Measurements from ENCODE around the gene BCAM. TPM values are rescaled to one million over a fixed set of nuclear protein-coding genes. Genes with fewer than 3 reads are reported as not detected.

BCAM gene
- total RNA-seq, 1 experiment from 2014 or later = 146 TPM

DNA sequence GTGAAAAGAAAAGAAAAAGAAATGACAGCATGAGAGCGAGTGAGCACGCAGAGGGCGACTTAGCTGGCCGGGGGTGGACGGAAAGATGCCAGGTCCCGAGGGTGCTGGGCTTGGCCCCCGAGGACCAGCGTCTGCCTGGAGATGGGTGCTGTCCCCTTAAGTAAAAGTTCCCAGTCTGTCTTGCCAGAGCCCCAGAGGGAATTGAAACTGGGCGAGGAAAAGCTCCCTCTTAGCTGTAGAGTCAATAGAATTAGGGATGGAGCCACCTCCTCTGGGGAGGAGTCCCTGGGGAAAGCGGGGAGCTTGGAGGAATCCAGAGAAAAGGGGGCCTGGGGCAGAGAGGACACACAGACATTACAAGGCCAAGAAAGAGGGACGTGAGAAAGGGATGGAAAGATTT lies 13.3 kb downstream of the BCAM start:
- Histone ChIP-seq H3K4me2 (no peak overlapping the region), H3K27me3 (ENCODE audit: insufficient read depth, low read depth) (no peaks in the 10 kb centered on the region; the same call in 1 of the 2 replicates)
- CTCF ChIA-PET = interaction anchor here (0.6 kb wide), 1 partner anchor 9 kb away, joined by 3 read pairs; no protein-coding TSS in a partner anchor

DNA sequence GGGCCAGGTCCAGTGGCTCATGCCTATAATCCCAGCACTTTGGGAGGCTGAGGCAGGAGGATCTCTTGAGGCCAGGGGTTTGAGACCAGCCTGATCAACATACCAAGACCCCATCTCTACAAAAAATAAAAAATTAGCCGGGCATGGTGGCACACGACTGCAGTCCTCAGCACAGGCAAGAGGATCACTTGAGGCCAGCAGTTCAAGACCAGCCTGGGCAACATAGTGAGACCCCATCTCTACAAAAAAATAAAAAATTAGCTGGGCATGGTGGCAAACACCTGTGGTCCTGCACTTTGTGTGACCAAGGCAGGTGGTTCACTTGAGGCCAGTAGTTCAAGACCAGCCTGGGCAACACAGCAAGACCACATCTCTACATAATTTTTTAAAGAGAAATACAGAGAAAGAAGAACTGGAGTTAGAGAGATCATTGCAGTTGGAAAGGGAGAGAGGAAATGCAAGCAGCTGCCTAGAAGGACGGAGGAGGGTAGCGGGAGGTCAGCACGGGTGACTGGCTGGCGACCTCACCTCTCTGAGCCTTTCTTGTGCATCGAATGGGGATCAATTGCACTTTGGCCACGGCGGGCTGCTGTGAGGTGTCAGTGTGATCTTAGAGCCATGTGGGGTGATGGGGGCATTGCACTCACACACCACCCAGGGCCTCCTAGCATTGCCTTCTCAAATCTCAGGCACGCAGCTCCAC lies 13.9 kb downstream of the BCAM start:
- ChIA-PET POLR2A (ENCODE audit: unreplicated experiment) (no interaction called here), CTCF (no interaction called here)
- DNase-seq = no peak

More for the DNA sequence above, 13.3 kb downstream of the BCAM start:
- Histone ChIP-seq H3K4me1 (replicated peaks; ENCODE audit: insufficient read depth) (no peaks in the 10 kb centered on the region), H3K4me3 (no peak overlapping the region), H4K20me1 (ENCODE audit: insufficient read depth) (no peaks in the 10 kb centered on the region; the same call in 1 of the 2 replicates), H3K27ac (no peak overlapping the region), H3F3A (ENCODE audit: insufficient read depth, low read depth) (peaks cover 14% of the 10 kb centered on the region; the same call in 1 of the 2 replicates), H3K36me3 (ENCODE audit: low read depth) (no peaks in the 10 kb centered on the region), H3K9me2 (ENCODE audit: insufficient read depth) (no peaks in the 10 kb centered on the region), H3K79me2 (ENCODE audit: low read depth) (no peaks in the 10 kb centered on the region), H2AFZ (no peak overlapping the region), H3K9me3 (ENCODE audit: insufficient read depth, low read depth) (no peaks in the 10 kb centered on the region)
- POLR2A ChIA-PET (ENCODE audit: unreplicated experiment) = interaction anchor here (0.6 kb wide), 2 partner anchors 19 to 77 kb away, joined by 3 to 8 read pairs; no protein-coding TSS in a partner anchor
- TF ChIP-seq EZH2 (IDR thresholded peaks at IDR 0.05; ENCODE audit: low read depth) (no peak), CTCF (conservative IDR thresholded peaks at IDR 0.05) (no peak)
- intact Hi-C loops (cut with micrococcal nuclease; ENCODE audit: unreplicated experiment) = no loop called here
- BruUV-seq (replicated peaks) = no TSS peak
- no peak for DNase-seq

GRCh38 chr19:44823373-44823698 lies 14.4 kb downstream of the BCAM start:
- H3K4me3 ChIP-seq = no peak overlapping the region
- H3K79me2 ChIP-seq (ENCODE audit: low read depth) = no peaks in the 10 kb centered on the region
- H2AFZ ChIP-seq = no peak overlapping the region
- no peaks in the 10 kb centered on the region; the same call in 1 of the 2 replicates for H3K27me3 ChIP-seq (ENCODE audit: insufficient read depth, low read depth)
- H3K4me2 ChIP-seq = no peak overlapping the region
- BruUV-seq (replicated peaks) = no TSS peak
- TF ChIP-seq EZH2 (IDR thresholded peaks at IDR 0.05; ENCODE audit: low read depth) (no peak), CTCF (conservative IDR thresholded peaks at IDR 0.05) (no peak)
- ChIA-PET POLR2A (ENCODE audit: unreplicated experiment) (interaction anchor here (0.7 kb wide), 1 partner anchor 47 kb away, joined by 3 read pairs; no protein-coding TSS in a partner anchor), CTCF (no interaction called here)
- H3F3A ChIP-seq (ENCODE audit: insufficient read depth, low read depth) = peaks cover 14% of the 10 kb centered on the region; the same call in 1 of the 2 replicates
- no peaks in the 10 kb centered on the region for H3K9me2 ChIP-seq (ENCODE audit: insufficient read depth)
- no peaks in the 10 kb centered on the region for H4K20me1 ChIP-seq (ENCODE audit: insufficient read depth)
- intact Hi-C loops (cut with micrococcal nuclease; ENCODE audit: unreplicated experiment) = no loop called here
- no peak overlapping the region for H3K27ac ChIP-seq
- H3K4me1 ChIP-seq (replicated peaks; ENCODE audit: insufficient read depth) = no peaks in the 10 kb centered on the region
- DNase-seq = no peak
- no peaks in the 10 kb centered on the region for H3K9me3 ChIP-seq (ENCODE audit: insufficient read depth, low read depth)
- no peaks in the 10 kb centered on the region for H3K36me3 ChIP-seq (ENCODE audit: low read depth)

More for the DNA sequence above, 13.9 kb downstream of the BCAM start:
- Histone ChIP-seq H3K27me3 (ENCODE audit: insufficient read depth, low read depth) (no peaks in the 10 kb centered on the region; the same call in 1 of the 2 replicates), H3K9me3 (ENCODE audit: insufficient read depth, low read depth) (no peaks in the 10 kb centered on the region), H3K4me3 (no peak overlapping the region), H3K27ac (no peak overlapping the region), H3K4me2 (no peak overlapping the region), H2AFZ (no peak overlapping the region), H3K4me1 (replicated peaks; ENCODE audit: insufficient read depth) (no peaks in the 10 kb centered on the region), H4K20me1 (ENCODE audit: insufficient read depth) (no peaks in the 10 kb centered on the region), H3F3A (ENCODE audit: insufficient read depth, low read depth) (peaks cover 14% of the 10 kb centered on the region; the same call in 1 of the 2 replicates), H3K79me2 (ENCODE audit: low read depth) (no peaks in the 10 kb centered on the region), H3K9me2 (ENCODE audit: insufficient read depth) (no peaks in the 10 kb centered on the region), H3K36me3 (ENCODE audit: low read depth) (no peaks in the 10 kb centered on the region)
- TF ChIP-seq EZH2 (IDR thresholded peaks at IDR 0.05; ENCODE audit: low read depth) (no peak), CTCF (conservative IDR thresholded peaks at IDR 0.05) (no peak)
- intact Hi-C loops (cut with micrococcal nuclease; ENCODE audit: unreplicated experiment) = no loop called here
- no TSS peak for BruUV-seq (replicated peaks)
